Measurements from ENCODE around the gene CUBN.

- TF ChIP-seq CTCF (IDR thresholded peaks at IDR 0.05; ENCODE audit: insufficient read depth, low read length) (no peak), REST (IDR thresholded peaks at IDR 0.05; ENCODE audit: insufficient replicate concordance, low read depth) (no peak), POLR2AphosphoS5 (IDR thresholded peaks at IDR 0.05; ENCODE audit: low read depth) (no peak), SPI1 (IDR thresholded peaks at IDR 0.05; ENCODE audit: borderline replicate concordance, low read depth) (no peak)
Measured at GRCh38 chr10:17174626-17175025, 45.0 kb upstream of the CUBN start.
